ENCODE data around the gene CHMP6. TPM values are rescaled to one million over a fixed set of nuclear protein-coding genes. Genes with fewer than 3 reads are reported as not detected.

Gene CHMP6
- total and polyA plus RNA-seq, 12 donors: 17.5 to 30.6 (median 22.8) TPM

GRCh38 chr17:80944326-80944725 is 47.3 kb upstream of the CHMP6 start:
- no peak overlapping the region for H3K4me3 ChIP-seq
- DNase-seq (no peak), ATAC-seq (no peak)
- H3K36me3 ChIP-seq: peaks cover 0 to 54% (median 21%) of the 10 kb centered on the region in 9 donors
- intact Hi-C loops (cut with DNase I): no loop called here
- H3K4me1 ChIP-seq: peaks cover 5 to 22% (median 17%) of the 10 kb centered on the region in 9 donors
- no peaks in the 10 kb centered on the region for H3K27me3 ChIP-seq
- 84 to 88% methylated on average over 9 of the region's 9 CpGs for WGBS, 2 donors
- no peak for TF ChIP-seq CTCF (IDR thresholded peaks at IDR 0.05)
- no peak overlapping the region for H3K27ac ChIP-seq
- peaks cover 0 to 4% (median 0%) of the 10 kb centered on the region in 11 donors for H3K9me3 ChIP-seq

GRCh38 chr17:80945736-80946135 is 45.9 kb upstream of the CHMP6 start:
- Histone ChIP-seq H3K27ac (no peak overlapping the region), H3K4me3 (no peak overlapping the region), H3K9me3 (peaks cover 0 to 4% (median 0%) of the 10 kb centered on the region in 11 donors), H3K4me1 (peaks cover 8 to 27% (median 15%) of the 10 kb centered on the region in 9 donors), H3K36me3 (peaks cover 0 to 65% (median 16%) of the 10 kb centered on the region in 9 donors), H3K27me3 (no peaks in the 10 kb centered on the region)
- DNase-seq: peak in 1 of 2 donors; percentile 8
- no peak for ATAC-seq
- intact Hi-C loops (cut with DNase I): no loop called here
- WGBS, 2 donors: 97% methylated on average over 17 of the region's 17 CpGs
- TF ChIP-seq CTCF (IDR thresholded peaks at IDR 0.05): no peak

GRCh38 chr17:80946449-80946848 is 45.2 kb upstream of the CHMP6 start:
- H3K27ac ChIP-seq: no peak overlapping the region
- no peaks in the 10 kb centered on the region for H3K27me3 ChIP-seq
- intact Hi-C loops (cut with DNase I): no loop called here
- no peak for ATAC-seq
- H3K4me3 ChIP-seq: no peak overlapping the region
- DNase-seq: no peak
- peaks cover 0 to 65% (median 21%) of the 10 kb centered on the region in 9 donors for H3K36me3 ChIP-seq
- WGBS, 2 donors: 94 to 96% methylated on average over 8 of the region's 8 CpGs
- H3K4me1 ChIP-seq: peaks cover 8 to 27% (median 14%) of the 10 kb centered on the region in 9 donors
- H3K9me3 ChIP-seq: peaks cover 0 to 4% (median 0%) of the 10 kb centered on the region in 11 donors
- no peak for TF ChIP-seq CTCF (IDR thresholded peaks at IDR 0.05)

GRCh38 chr17:80947200-80947940 is 44.3 kb upstream of the CHMP6 start:
- peak in 1 of 2 donors; percentile 3 for DNase-seq
- 93 to 94% methylated on average over 21 of the region's 21 CpGs for WGBS, 2 donors
- intact Hi-C loops (cut with DNase I): no loop called here

More at GRCh38 chr17:80947200-80947940, 44.3 kb upstream of the CHMP6 start:
- no peak for TF ChIP-seq CTCF (IDR thresholded peaks at IDR 0.05)
- no peak for ATAC-seq
- Histone ChIP-seq H3K27ac (no peak overlapping the region), H3K4me3 (no peak overlapping the region), H3K9me3 (peaks cover 0 to 4% (median 0%) of the 10 kb centered on the region in 11 donors), H3K36me3 (peaks cover 0 to 69% (median 25%) of the 10 kb centered on the region in 9 donors), H3K27me3 (no peaks in the 10 kb centered on the region), H3K4me1 (peaks cover 3 to 18% (median 6%) of the 10 kb centered on the region in 9 donors)
